HG03280 (cell line): ENCODE measurements around the gene CEP170B.
"Not testable (repeated sequence)": the region's sequence is repeated elsewhere in the genome, so short reads cannot be mapped to it uniquely, and the experiment has no call there.

Source experiments
- ATAC-seq: cut with Tn5 transposase; IDR thresholded peaks from one replicate; pipeline ENCODE4 v1.9.1; 2021; ENCODE audit warnings: mild to moderate bottlenecking, moderate library complexity; ENCODE audit not compliant: unreplicated experiment

Gene CEP170B

GRCh38 chr14:104865081-104865630 lies at the start of gene CEP170B:
Gene CEP170B (plus strand): TSS chr14:104865268. CDS start chr14:104868451, 3,183 bp downstream.
- ATAC-seq = no peak

GRCh38 chr14:104816616-104816884 lies 48.5 kb upstream of the CEP170B start:
- ATAC-seq = peak; percentile 2

GRCh38 chr14:104817930-104818713 lies 46.9 kb upstream of the CEP170B start:
- no peak for ATAC-seq

GRCh38 chr14:104818714-104819161 lies 46.3 kb upstream of the CEP170B start:
- no peak for ATAC-seq

GRCh38 chr14:104819361-104819781 lies 45.7 kb upstream of the CEP170B start:
- no peak for ATAC-seq

- no peak for ATAC-seq
Observed at GRCh38 chr14:104820669-104821228, 44.3 kb upstream of the CEP170B start.

- ATAC-seq = no peak
Observed at GRCh38 chr14:104821229-104821945, 43.7 kb upstream of the CEP170B start.

- no peak for ATAC-seq
Observed at GRCh38 chr14:104821971-104822608, 43.0 kb upstream of the CEP170B start.

- no peak for ATAC-seq
Observed at GRCh38 chr14:104822821-104823615, 42.0 kb upstream of the CEP170B start.

GRCh38 chr14:104824353-104824997 lies 40.6 kb upstream of the CEP170B start:
- no peak for ATAC-seq

- ATAC-seq = peak; percentile 93
Observed at GRCh38 chr14:104826189-104826860, 38.7 kb upstream of the CEP170B start.

GRCh38 chr14:104826861-104827176 lies 38.2 kb upstream of the CEP170B start:
- ATAC-seq = no peak

GRCh38 chr14:104827177-104828055 lies 37.7 kb upstream of the CEP170B start:
- no peak for ATAC-seq

- ATAC-seq = no peak
Observed at GRCh38 chr14:104830781-104831180, 34.3 kb upstream of the CEP170B start.

- not testable (repeated sequence) for ATAC-seq
Observed at GRCh38 chr14:104836171-104836935, 28.7 kb upstream of the CEP170B start.

GRCh38 chr14:104841730-104842129 lies 23.3 kb upstream of the CEP170B start:
- no peak for ATAC-seq

GRCh38 chr14:104843006-104843405 lies 22.1 kb upstream of the CEP170B start:
- no peak for ATAC-seq
